Upper lobe of right lung (tissue), 1 donor: ENCODE data around the gene SCN2A. TPM values are rescaled to one million over a fixed set of nuclear protein-coding genes. Genes with fewer than 3 reads are reported as not detected.

Experiments
- ATAC-seq: fragments of 200-7000 bp; cut with Tn5 transposase; one replicate; pipeline ENCODE4 v1.9.1; 2020; ENCODE audit warnings: mild to moderate bottlenecking, moderate library complexity
- DNase-seq: peaks from one replicate; pipeline ENCODE4 v3.0.0-alpha.2; 2020
- H3K27ac ChIP-seq: fragments of 200-600 bp; one replicate; pipeline ENCODE4 v1.8.0; 2022
- H3K27me3 ChIP-seq: fragments of 200-600 bp; one replicate; pipeline ENCODE4 v1.8.0; 2022; ENCODE audit warnings: mild to moderate bottlenecking
- H3K36me3 ChIP-seq: fragments of 200-600 bp; one replicate; pipeline ENCODE4 v1.8.0; 2022
- H3K4me1 ChIP-seq: fragments of 200-600 bp; one replicate; pipeline ENCODE4 v1.8.0; 2022
- H3K4me3 ChIP-seq: fragments of 200-600 bp; one replicate; pipeline ENCODE4 v1.8.0; 2022; ENCODE audit warnings: mild to moderate bottlenecking
- H3K9me3 ChIP-seq: fragments of 200-600 bp; one replicate; pipeline ENCODE4 v1.8.0; 2022
- intact Hi-C: fragments of 100-400 bp; cut with DNase I; formaldehyde crosslinking; loops from one replicate; pipeline ENCODE4 v1.11.0; 2022
- total RNA-seq: library from RNA; stranded (reverse); fragmentation: NEBNext Ultra II Directional; extraction: Animal tissue kit (Norgen Biotek cat#: 25700); gene quantifications from one replicate; pipeline ENCODE4 v1.2.1, GENCODE V29; 2021
- TF ChIP-seq, protein P1 (sequence below): fragments of 200-600 bp; IDR thresholded peaks from one replicate; pipeline ENCODE4 v1.8.0; 2022; ENCODE audit warnings: antibody characterized with exemption
- donor health status: DM: no; HTN: yes; CAD: no; lungs with severe emphysema.

SCN2A gene
- total RNA-seq, 1 donor from 2014 or later, result 0.58 TPM

DNA sequence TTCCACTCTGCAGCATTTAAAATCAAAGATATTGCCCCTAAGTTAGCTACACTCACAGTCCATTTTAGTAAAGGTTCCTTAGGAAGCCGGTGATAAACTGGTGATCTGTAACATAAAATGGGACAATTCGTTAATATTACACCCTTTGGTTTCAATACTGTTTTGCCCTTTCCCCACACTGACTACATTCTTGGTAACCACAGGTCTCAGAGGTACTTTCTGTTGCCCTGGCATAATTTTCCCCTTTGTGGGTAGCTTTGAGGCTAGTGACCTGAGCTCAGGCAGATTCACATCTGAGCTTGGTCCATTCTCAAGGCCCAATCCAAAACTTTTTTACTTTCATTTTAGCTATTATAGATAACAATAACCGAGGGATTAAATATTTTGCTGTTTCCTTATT is 197.3 kb downstream of the SCN2A start:
- Histone ChIP-seq H3K4me3 (no peak overlapping the region), H3K4me1 (no peaks in the 10 kb centered on the region), H3K9me3 (no peaks in the 10 kb centered on the region), H3K27ac (no peak overlapping the region), H3K36me3 (no peaks in the 10 kb centered on the region), H3K27me3 (no peaks in the 10 kb centered on the region)
- intact Hi-C loops, result no loop called here
- TF ChIP-seq, protein P1, sequence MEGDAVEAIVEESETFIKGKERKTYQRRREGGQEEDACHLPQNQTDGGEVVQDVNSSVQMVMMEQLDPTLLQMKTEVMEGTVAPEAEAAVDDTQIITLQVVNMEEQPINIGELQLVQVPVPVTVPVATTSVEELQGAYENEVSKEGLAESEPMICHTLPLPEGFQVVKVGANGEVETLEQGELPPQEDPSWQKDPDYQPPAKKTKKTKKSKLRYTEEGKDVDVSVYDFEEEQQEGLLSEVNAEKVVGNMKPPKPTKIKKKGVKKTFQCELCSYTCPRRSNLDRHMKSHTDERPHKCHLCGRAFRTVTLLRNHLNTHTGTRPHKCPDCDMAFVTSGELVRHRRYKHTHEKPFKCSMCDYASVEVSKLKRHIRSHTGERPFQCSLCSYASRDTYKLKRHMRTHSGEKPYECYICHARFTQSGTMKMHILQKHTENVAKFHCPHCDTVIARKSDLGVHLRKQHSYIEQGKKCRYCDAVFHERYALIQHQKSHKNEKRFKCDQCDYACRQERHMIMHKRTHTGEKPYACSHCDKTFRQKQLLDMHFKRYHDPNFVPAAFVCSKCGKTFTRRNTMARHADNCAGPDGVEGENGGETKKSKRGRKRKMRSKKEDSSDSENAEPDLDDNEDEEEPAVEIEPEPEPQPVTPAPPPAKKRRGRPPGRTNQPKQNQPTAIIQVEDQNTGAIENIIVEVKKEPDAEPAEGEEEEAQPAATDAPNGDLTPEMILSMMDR, result no peak
- ATAC-seq (no peak), DNase-seq (no peak)

DNA sequence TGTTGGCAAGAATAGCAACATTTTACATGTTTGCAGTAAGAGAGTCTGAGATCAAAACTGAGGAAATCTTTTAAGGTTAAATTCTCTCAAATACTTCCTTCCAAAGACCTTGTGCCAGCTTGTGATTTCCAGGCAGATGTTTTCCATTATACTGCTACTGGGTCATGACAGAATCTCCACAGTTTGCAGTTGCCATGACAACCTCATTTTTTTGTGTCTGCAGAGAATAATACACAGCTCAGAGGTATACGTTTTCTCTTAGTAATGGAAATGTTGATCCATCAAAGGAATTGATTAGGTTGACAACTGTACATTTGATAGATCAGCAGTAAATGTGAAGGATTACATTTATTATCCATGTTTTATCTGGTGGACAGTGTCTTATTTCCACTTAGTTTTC is 201.2 kb downstream of the SCN2A start:
- DNase-seq (no peak), ATAC-seq (no peak)
- Histone ChIP-seq H3K27me3 (no peaks in the 10 kb centered on the region), H3K9me3 (no peaks in the 10 kb centered on the region), H3K4me1 (no peaks in the 10 kb centered on the region), H3K4me3 (no peak overlapping the region), H3K27ac (no peak overlapping the region), H3K36me3 (no peaks in the 10 kb centered on the region)
- intact Hi-C loops, result no loop called here
- TF ChIP-seq, protein P1, result no peak

Other genes starting within 250 kb of the SCN2A start
- 2.1 TPM for gene SCN3A, start 35.4 kb upstream of the SCN2A start, total RNA-seq
- gene CSRNP3, start 230.3 kb downstream of the SCN2A start, total RNA-seq, result 1.9 TPM